HepG2 (cell line): ENCODE data around the gene NUF2. TPM values are rescaled to one million over a fixed set of nuclear protein-coding genes. Genes with fewer than 3 reads are reported as not detected.

Experiments used
- ATAC-seq: fragments of 200-7000 bp; cut with Tn5 transposase; 3 replicates; pipeline ENCODE4 v1.9.1; 2020; ENCODE audit warnings: mild to moderate bottlenecking, moderate library complexity
- BruUV-seq: library from RNA; stranded (reverse); fragments of 400-500 nt; replicated peaks from 2 replicates; lab custom pipeline; 2021; lab: Mats Ljungman, UMichigan
- CTCF ChIA-PET: fragments of 300-600 bp; formaldehyde crosslinking; extraction: SDS; loops from one replicate; lab custom pipeline; 2021; ENCODE audit warnings: low total read pairs, inconsistent platforms, low intra/inter-chr PET ratio; lab: Yijun Ruan, JAX
- POLR2A ChIA-PET: fragments of 350-600 bp; sonication (Branson Sonifier 250); formaldehyde crosslinking; loops from one replicate; lab custom pipeline; 2020; ENCODE audit warnings: antibody characterized with exemption, inconsistent platforms; lab: Yijun Ruan, JAX
- DNase-seq: peaks from one replicate; pipeline ENCODE4 v3.0.0-alpha.2; 2015; ENCODE audit warnings: low spot score
- FAIRE-seq: peaks from 3 replicates; lab custom pipeline; 2011; peaks lifted over from hg19 to GRCh38; lab: Jason Lieb, UNC
- H2AFZ ChIP-seq: one replicate; pipeline ENCODE4 v1.6.1; 2011; ENCODE audit warnings: low read length, inconsistent platforms
- H3K27ac ChIP-seq: fragments of 300-600 bp; 3 replicates; pipeline ENCODE4 v1.8.0; 2011; ENCODE audit warnings: mixed run types, mild to moderate bottlenecking, mixed read lengths, low read length, inconsistent platforms; ENCODE audit not compliant: insufficient read depth; ENCODE audit errors: extremely low read length
- H3K27me3 ChIP-seq, 2 experiments: fragments of 200-600 bp in 1 of 2; 2 replicates in 1 of 2; 3 replicates in 1 of 2; pipeline versions ENCODE4 v1.6.0 to v1.8.0; 2011; ENCODE audit warnings: low read length in 2 of 2, mild to moderate bottlenecking in 2 of 2, moderate library complexity in 2 of 2, inconsistent platforms in 1 of 2; ENCODE audit not compliant: insufficient read depth in 2 of 2, control insufficient read depth in 1 of 2
- H3K36me3 ChIP-seq, 2 experiments: fragments of 200-600 bp in 1 of 2; replicated peaks in 1 of 2; 2 replicates in 1 of 2; 3 replicates in 1 of 2; pipeline versions ENCODE4 v1.5.1 to v1.8.0; 2011; ENCODE audit warnings: low read length in 2 of 2, inconsistent platforms in 1 of 2; ENCODE audit not compliant: insufficient read depth in 2 of 2, control insufficient read depth in 1 of 2
- H3K4me1 ChIP-seq: 2 replicates; pipeline ENCODE4 v1.5.1; 2012; ENCODE audit warnings: low read length, inconsistent platforms; ENCODE audit not compliant: insufficient read depth
- H3K4me2 ChIP-seq: 2 replicates; pipeline ENCODE4 v1.6.0; 2011; ENCODE audit warnings: low read depth, low read length, inconsistent platforms
- H3K4me3 ChIP-seq, 3 experiments: fragments of 200-600 bp in 1 of 3; sonication (generic), shearing (Covaris generic) in 1 of 3; replicated peaks in 1 of 3; 2 replicates each; pipeline ENCODE4 v1.5.1; 2011 to 2016; ENCODE audit warnings: low read length in 3 of 3, inconsistent platforms in 2 of 3, low read depth in 2 of 3, mild to moderate bottlenecking in 2 of 3, control low read depth in 1 of 3, mixed read lengths in 1 of 3; ENCODE audit not compliant: insufficient read depth in 1 of 3
- H3K79me2 ChIP-seq: one replicate; pipeline ENCODE4 v1.6.1; 2011; ENCODE audit warnings: low read length, inconsistent platforms; ENCODE audit not compliant: insufficient read depth
- H3K9ac ChIP-seq: 2 replicates; pipeline ENCODE4 v1.6.0; 2011; ENCODE audit warnings: mild to moderate bottlenecking, low read depth, low read length, inconsistent platforms; ENCODE audit not compliant: insufficient read depth
- H3K9me3 ChIP-seq: 2 replicates; pipeline ENCODE4 v1.5.1; 2012; ENCODE audit warnings: mild to moderate bottlenecking, low read length
- H4K20me1 ChIP-seq: 2 replicates; pipeline ENCODE4 v1.6.0; 2011; ENCODE audit warnings: inconsistent platforms, mild to moderate bottlenecking, low read length, moderate library complexity; ENCODE audit not compliant: insufficient read depth
- ATF1 ChIP-seq: IDR thresholded peaks from 2 replicates; pipeline ENCODE4 v1.6.1; 2016; ENCODE audit warnings: mild to moderate bottlenecking, control low read depth
- GZF1 ChIP-seq: sonication (generic); formaldehyde crosslinking; IDR thresholded peaks from 2 replicates; pipeline ENCODE4 v1.5.1; 2020; ENCODE audit warnings: mild to moderate bottlenecking, missing genetic modification reagents
- NFE2 ChIP-seq: sonication (generic); formaldehyde crosslinking; IDR thresholded peaks from 2 replicates; pipeline ENCODE4 v1.4.0; 2020; ENCODE audit warnings: missing genetic modification reagents
- PAF1 ChIP-seq: IDR thresholded peaks from 2 replicates; pipeline ENCODE4 v1.6.1; 2016; ENCODE audit warnings: missing genetic modification reagents, missing compliant biosample characterization
- PTBP1 ChIP-seq: fragments of 200-400 bp; formaldehyde crosslinking; IDR thresholded peaks from 2 replicates; pipeline ENCODE4 v1.6.1; 2018; ENCODE audit warnings: low read length, low read depth; ENCODE audit not compliant: poor library complexity, severe bottlenecking
- TOPORS ChIP-seq: sonication (generic); formaldehyde crosslinking; IDR thresholded peaks from 2 replicates; pipeline ENCODE4 v1.8.0; 2023; ENCODE audit warnings: mild to moderate bottlenecking, missing genetic modification reagents
- TRIM24 ChIP-seq: sonication (generic); formaldehyde crosslinking; IDR thresholded peaks from 2 replicates; pipeline ENCODE4 v1.8.0; 2022; ENCODE audit warnings: mild to moderate bottlenecking, missing genetic modification reagents
- ZNF121 ChIP-seq: sonication (generic); formaldehyde crosslinking; IDR thresholded peaks from 2 replicates; pipeline ENCODE4 v1.5.0; 2020; ENCODE audit warnings: mild to moderate bottlenecking, missing genetic modification reagents
- ZNF20 ChIP-seq: sonication (generic); formaldehyde crosslinking; IDR thresholded peaks from 2 replicates; pipeline ENCODE4 v1.4.0; 2020; ENCODE audit warnings: mild to moderate bottlenecking, moderate library complexity, missing genetic modification reagents
- ZNF333 ChIP-seq: sonication (generic); formaldehyde crosslinking; IDR thresholded peaks from 2 replicates; pipeline ENCODE4 v1.4.0; 2020; ENCODE audit warnings: mild to moderate bottlenecking, missing genetic modification reagents, borderline replicate concordance
- ZNF563 ChIP-seq: sonication (generic); formaldehyde crosslinking; IDR thresholded peaks from 2 replicates; pipeline ENCODE4 v1.8.0; 2022; ENCODE audit warnings: mild to moderate bottlenecking, moderate library complexity, missing genetic modification reagents
- ZNF607 ChIP-seq: sonication (generic); formaldehyde crosslinking; IDR thresholded peaks from 2 replicates; pipeline ENCODE4 v1.5.1; 2020; ENCODE audit warnings: missing genetic modification reagents, mild to moderate bottlenecking, borderline replicate concordance
- WGBS: methylation state at CpG from one replicate; pipeline ENCODE4 v1.1.6; 2017; ENCODE audit warnings: low lambda C conversion rate; 5-methylcytosine and 5-hydroxymethylcytosine counted together
- in situ Hi-C: cut with HindIII; loops from 2 replicates; pipeline ENCODE4 v1.10.0; 2017; ENCODE audit warnings: low pct_unique_long_range_greater_than_20kb; ENCODE audit not compliant: extremely low pct_ligation_motif_present
- intact Hi-C: fragments of 100-400 bp; cut with micrococcal nuclease; formaldehyde crosslinking; loops from one replicate; pipeline ENCODE4 v1.10.0; 2022; ENCODE audit not compliant: unreplicated experiment
- polyA plus RNA-seq, 8 experiments: library from polyadenylated mRNA; depleted of rRNA in 3 of 8; stranded (reverse) in 7 of 8; unstranded in 1 of 8; fragments of >200 nt; fragmentation: Illumina TruSeq in 4 of 8; extraction: Trizol in 4 of 8; gene quantifications; 2 replicates each; pipeline versions ENCODE4 v1.2.1 to v1.2.3, GENCODE V29; 2011 to 2016; ENCODE audit warnings: low read depth in 4 of 8, missing spikeins in 1 of 8, mixed read lengths in 1 of 8; ENCODE audit not compliant: insufficient read depth in 1 of 8
- total RNA-seq, 5 experiments: library from RNA; depleted of rRNA; stranded (reverse); fragments of >200 nt; fragmentation: Illumina TruSeq; extraction: Trizol; gene quantifications; 2 replicates each; pipeline ENCODE4 v1.2.3, GENCODE V29; 2016; ENCODE audit warnings: low read depth in 1 of 5
- TF ChIP-seq, protein P1 (sequence below): sonication (generic); formaldehyde crosslinking; IDR thresholded peaks from 2 replicates; pipeline ENCODE4 v1.5.0; 2020; ENCODE audit warnings: missing genetic modification reagents
- TF ChIP-seq, protein P2 (sequence below): sonication (generic); formaldehyde crosslinking; IDR thresholded peaks from 2 replicates; pipeline ENCODE4 v1.5.0; 2020; ENCODE audit warnings: missing genetic modification reagents
- TF ChIP-seq, protein P3 (sequence below): sonication (generic); formaldehyde crosslinking; IDR thresholded peaks from 2 replicates; pipeline ENCODE4 v1.9.0; 2021; ENCODE audit warnings: missing genetic modification reagents, mild to moderate bottlenecking, borderline replicate concordance

NUF2 gene
- total and polyA plus RNA-seq, 2 of the 13 experiments (the other 11 are each of a cell fraction or from before 2014, with no cell fraction given) = 26.0 to 39.4 TPM

DNA sequence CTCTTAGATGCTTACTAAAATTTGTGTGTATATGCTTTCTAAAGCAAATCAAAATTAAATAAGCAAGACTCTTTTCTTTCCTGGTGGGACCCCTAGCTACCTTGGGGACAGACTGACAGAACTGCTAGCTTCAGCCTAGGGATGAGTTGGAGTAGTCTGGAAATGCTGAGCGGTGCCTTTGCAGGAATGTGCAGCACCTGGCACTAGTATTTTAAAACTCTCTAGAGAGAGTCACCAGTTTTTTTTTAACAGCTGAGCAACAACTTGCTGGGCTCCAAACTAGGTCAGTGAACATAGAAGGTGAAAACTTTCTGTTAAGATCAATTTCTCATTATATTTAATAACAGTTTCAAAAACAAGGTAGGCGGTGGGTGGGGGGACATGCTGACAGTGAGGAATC, 56.8 kb downstream of the NUF2 start:
- WGBS = 53% methylated on average over 2 of the region's 2 CpGs

More for the DNA sequence above, 56.8 kb downstream of the NUF2 start:
- ATAC-seq = no peak
- no peak for FAIRE-seq
- Histone ChIP-seq H3K27me3 (no peaks in the 10 kb centered on the region), H3K27ac (no peak overlapping the region), H2AFZ (no peak overlapping the region), H3K9me3 (no peaks in the 10 kb centered on the region), H3K4me3 (no peak overlapping the region), H3K4me1 (peaks cover 8% of the 10 kb centered on the region; the same call in 1 of the 2 replicates), H4K20me1 (no peaks in the 10 kb centered on the region), H3K79me2 (no peaks in the 10 kb centered on the region), H3K9ac (no peak overlapping the region), H3K4me2 (no peak overlapping the region), H3K36me3 (no peaks in the 10 kb centered on the region)
- no TSS peak for BruUV-seq
- TF ChIP-seq ZNF563 (CRISPR knock-in tag) (no peak), NFE2 (no peak), ATF1 (CRISPR knock-in tag) (no peak), ZNF20 (CRISPR knock-in tag) (no peak), GZF1 (CRISPR knock-in tag) (no peak), ZNF121 (CRISPR knock-in tag) (no peak), PTBP1 (no peak), TOPORS (CRISPR knock-in tag) (no peak), PAF1 (CRISPR knock-in tag) (no peak), ZNF333 (no peak), TRIM24 (CRISPR knock-in tag) (no peak), ZNF607 (no peak)
- TF ChIP-seq, protein P1, sequence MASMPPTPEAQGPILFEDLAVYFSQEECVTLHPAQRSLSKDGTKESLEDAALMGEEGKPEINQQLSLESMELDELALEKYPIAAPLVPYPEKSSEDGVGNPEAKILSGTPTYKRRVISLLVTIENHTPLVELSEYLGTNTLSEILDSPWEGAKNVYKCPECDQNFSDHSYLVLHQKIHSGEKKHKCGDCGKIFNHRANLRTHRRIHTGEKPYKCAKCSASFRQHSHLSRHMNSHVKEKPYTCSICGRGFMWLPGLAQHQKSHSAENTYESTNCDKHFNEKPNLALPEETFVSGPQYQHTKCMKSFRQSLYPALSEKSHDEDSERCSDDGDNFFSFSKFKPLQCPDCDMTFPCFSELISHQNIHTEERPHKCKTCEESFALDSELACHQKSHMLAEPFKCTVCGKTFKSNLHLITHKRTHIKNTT (CRISPR knock-in tag) = no peak
- TF ChIP-seq, protein P2, sequence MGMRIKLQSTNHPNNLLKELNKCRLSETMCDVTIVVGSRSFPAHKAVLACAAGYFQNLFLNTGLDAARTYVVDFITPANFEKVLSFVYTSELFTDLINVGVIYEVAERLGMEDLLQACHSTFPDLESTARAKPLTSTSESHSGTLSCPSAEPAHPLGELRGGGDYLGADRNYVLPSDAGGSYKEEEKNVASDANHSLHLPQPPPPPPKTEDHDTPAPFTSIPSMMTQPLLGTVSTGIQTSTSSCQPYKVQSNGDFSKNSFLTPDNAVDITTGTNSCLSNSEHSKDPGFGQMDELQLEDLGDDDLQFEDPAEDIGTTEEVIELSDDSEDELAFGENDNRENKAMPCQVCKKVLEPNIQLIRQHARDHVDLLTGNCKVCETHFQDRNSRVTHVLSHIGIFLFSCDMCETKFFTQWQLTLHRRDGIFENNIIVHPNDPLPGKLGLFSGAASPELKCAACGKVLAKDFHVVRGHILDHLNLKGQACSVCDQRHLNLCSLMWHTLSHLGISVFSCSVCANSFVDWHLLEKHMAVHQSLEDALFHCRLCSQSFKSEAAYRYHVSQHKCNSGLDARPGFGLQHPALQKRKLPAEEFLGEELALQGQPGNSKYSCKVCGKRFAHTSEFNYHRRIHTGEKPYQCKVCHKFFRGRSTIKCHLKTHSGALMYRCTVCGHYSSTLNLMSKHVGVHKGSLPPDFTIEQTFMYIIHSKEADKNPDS (CRISPR knock-in tag) = no peak
- TF ChIP-seq, protein P3, sequence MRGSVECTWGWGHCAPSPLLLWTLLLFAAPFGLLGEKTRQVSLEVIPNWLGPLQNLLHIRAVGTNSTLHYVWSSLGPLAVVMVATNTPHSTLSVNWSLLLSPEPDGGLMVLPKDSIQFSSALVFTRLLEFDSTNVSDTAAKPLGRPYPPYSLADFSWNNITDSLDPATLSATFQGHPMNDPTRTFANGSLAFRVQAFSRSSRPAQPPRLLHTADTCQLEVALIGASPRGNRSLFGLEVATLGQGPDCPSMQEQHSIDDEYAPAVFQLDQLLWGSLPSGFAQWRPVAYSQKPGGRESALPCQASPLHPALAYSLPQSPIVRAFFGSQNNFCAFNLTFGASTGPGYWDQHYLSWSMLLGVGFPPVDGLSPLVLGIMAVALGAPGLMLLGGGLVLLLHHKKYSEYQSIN (CRISPR knock-in tag) = no peak
- in situ Hi-C loops = loop anchor here (25.0 kb wide), 1 partner anchor 1684 kb away; no protein-coding TSS in a partner anchor
- ChIA-PET CTCF (no interaction called here), POLR2A (no interaction called here)
- no peak for DNase-seq
- intact Hi-C loops = no loop called here
